Right cardiac atrium (tissue), 5 donors: ENCODE results near the gene MLIP. TPM values are rescaled to one million over a fixed set of nuclear protein-coding genes. Genes with fewer than 3 reads are reported as not detected.

ENCODE experiments used
- ATAC-seq, 2 donors: fragments of 200-7000 bp; cut with Tn5 transposase; one replicate each; pipeline versions ENCODE4 v1.8.0 to v1.9.1; 2020; ENCODE audit warnings: moderate library complexity in 2 of 2, mild to moderate bottlenecking in 1 of 2
- DNase-seq, 3 donors: peaks; one replicate each; pipeline ENCODE4 v3.0.0-alpha.2; 2020
- H3K27ac ChIP-seq: one replicate; pipeline ENCODE4 v1.5.1; 2013; ENCODE audit warnings: mild to moderate bottlenecking, low read length, control low read depth, moderate library complexity
- H3K27me3 ChIP-seq: one replicate; pipeline ENCODE4 v1.6.1; 2013; ENCODE audit not compliant: control insufficient read depth, insufficient read depth
- H3K4me1 ChIP-seq: one replicate; pipeline ENCODE4 v1.6.1; 2013; ENCODE audit warnings: low read length; ENCODE audit not compliant: control insufficient read depth, insufficient read depth
- H3K4me3 ChIP-seq: one replicate; pipeline ENCODE4 v1.5.1; 2013; ENCODE audit warnings: low read length, control low read depth
- H3K9me3 ChIP-seq: one replicate; pipeline ENCODE4 v1.6.1; 2013; ENCODE audit warnings: low read length; ENCODE audit not compliant: control insufficient read depth
- WGBS: extraction: QIAGEN DNeasy Blood & Tissue Kit; methylation state at CpG from one replicate; pipeline ENCODE4 v1.1.7; 2013; 5-methylcytosine and 5-hydroxymethylcytosine counted together
- intact Hi-C, 4 donors: fragments of 100-400 bp; cut with DNase I; formaldehyde crosslinking; loops; one replicate each; pipeline versions ENCODE4 v1.11.0 to v1.14.0; 2022 to 2023
- polyA plus RNA-seq: library from polyadenylated mRNA; stranded (reverse); fragments of 200-250 nt; gene quantifications from one replicate; pipeline ENCODE4 v1.2.3, GENCODE V29; 2013
- total RNA-seq, 4 donors: library from RNA; stranded (reverse); fragmentation: NEBNext Ultra II Directional; extraction: Animal tissue kit (Norgen Biotek cat#: 25700); gene quantifications; one replicate each; pipeline ENCODE4 v1.2.1, GENCODE V29; 2021
- donor health status: healthy with polysubstance abuse.
- donor health status: DM: no; HTN: yes; CAD: no.
- donor health status: DM: no; HTN: no; CAD: no.
- donor health status: DM: no; HTN: yes; CAD: no; lungs with severe emphysema.
- donor health status: DM: yes; HTN: yes; CAD: no.

The MLIP gene
- total and polyA plus RNA-seq, 5 donors, result 154 to 336 (median 291) TPM

DNA sequence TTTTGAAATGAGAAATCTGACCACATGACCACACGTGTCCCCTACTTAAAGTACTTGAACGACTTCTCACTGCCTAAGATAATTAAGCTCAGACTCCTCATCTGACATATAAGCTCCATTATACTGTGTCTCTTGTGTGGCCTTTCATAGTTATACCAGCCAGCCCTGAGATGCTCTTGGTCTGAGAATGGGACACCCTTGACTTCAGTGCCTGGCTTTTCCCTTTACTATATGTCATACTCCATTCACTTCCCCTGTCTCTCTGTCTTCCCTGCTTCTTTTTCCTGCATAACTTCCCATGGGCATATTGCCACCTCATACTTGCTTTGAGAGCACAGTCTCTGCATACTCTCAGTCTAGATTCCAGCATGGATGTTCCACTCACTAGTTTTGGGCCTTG, 143.6 kb downstream of the MLIP start:
- H3K9me3 ChIP-seq, result no peaks in the 10 kb centered on the region
- DNase-seq (no peak), ATAC-seq (peak in 1 of 2 donors; percentile 29)
- peak overlapping the region; percentile 77 for H3K27ac ChIP-seq
- WGBS, result 61% methylated on average over 2 of the region's 2 CpGs
- intact Hi-C loops, result no loop called here
- H3K4me3 ChIP-seq, result no peak overlapping the region
- no peaks in the 10 kb centered on the region for H3K27me3 ChIP-seq
- peaks cover 5% of the 10 kb centered on the region for H3K4me1 ChIP-seq

DNA sequence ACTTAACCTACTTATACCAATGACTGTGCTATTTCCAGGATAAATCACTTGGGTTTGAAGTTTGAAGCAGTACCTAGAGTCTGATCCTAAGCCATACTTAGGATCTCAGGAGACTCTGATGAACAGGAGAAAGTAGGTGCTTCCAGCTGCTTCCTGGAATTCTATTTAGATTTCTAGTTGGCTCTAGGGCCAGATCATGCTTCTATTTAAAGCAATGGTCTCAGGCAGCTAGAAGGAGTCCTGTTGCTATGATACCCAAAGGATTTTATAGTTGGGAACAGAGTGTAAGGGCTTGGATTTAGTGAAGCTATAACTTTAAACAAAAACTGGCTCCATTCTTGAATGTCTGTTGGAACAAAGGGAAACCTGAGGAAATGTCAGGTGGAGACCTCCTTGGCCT, 144.6 kb downstream of the MLIP start:
- H3K9me3 ChIP-seq, result no peaks in the 10 kb centered on the region
- no peaks in the 10 kb centered on the region for H3K27me3 ChIP-seq
- no peak overlapping the region for H3K4me3 ChIP-seq
- intact Hi-C loops, result no loop called here
- ATAC-seq, result peak; percentile 85 to 94
- DNase-seq, result no peak
- H3K4me1 ChIP-seq, result peaks cover 5% of the 10 kb centered on the region
- H3K27ac ChIP-seq, result peak overlapping the region; percentile 88

DNA sequence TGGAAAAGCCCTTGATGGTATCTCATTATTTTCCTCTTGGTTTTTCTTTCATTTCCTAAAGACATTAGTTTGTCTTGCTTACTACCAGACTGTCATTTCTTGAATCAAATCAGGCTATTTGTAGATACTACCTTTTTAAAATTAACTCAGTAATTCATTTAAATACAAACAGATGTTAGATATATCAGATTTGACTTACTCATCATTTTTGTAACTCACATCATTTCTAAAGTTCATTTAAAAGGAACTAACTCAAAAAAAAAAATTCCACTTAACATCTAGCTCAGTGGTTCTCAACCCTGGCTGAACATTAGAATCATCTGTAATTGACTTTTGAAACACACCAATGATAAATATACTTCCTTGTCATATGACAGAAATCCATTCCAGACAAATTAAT, 148.8 kb downstream of the MLIP start:
- Histone ChIP-seq H3K9me3 (no peaks in the 10 kb centered on the region), H3K27ac (no peak overlapping the region), H3K27me3 (no peaks in the 10 kb centered on the region), H3K4me1 (peaks cover 3% of the 10 kb centered on the region), H3K4me3 (no peak overlapping the region)
- DNase-seq (no peak), ATAC-seq (no peak)
- intact Hi-C loops, result loop anchor here in 2 of 4 donors (10.0 kb wide), 1 partner anchor 275 kb away; no protein-coding TSS in a partner anchor

DNA sequence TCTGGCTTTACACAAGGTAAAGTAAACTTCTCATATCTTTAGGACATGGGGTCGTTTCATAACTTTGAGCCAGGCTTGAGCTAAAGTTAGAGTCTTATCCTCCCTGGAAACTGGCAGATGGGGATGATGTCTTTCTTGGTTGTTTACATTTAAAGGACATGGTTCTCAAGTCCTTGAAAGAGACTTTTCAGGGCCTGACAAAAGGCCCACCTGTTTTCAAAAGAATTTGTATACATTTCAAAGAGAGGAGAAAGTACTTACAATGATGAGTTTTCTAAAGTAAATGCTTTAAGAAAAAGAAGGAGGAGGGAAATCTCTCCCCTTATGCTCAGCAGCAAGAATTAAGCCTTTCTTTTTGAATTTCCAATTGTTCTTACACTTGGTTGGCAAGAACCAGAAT, 151.3 kb downstream of the MLIP start:
- Histone ChIP-seq H3K4me1 (no peaks in the 10 kb centered on the region), H3K27me3 (no peaks in the 10 kb centered on the region), H3K27ac (no peak overlapping the region), H3K4me3 (no peak overlapping the region), H3K9me3 (no peaks in the 10 kb centered on the region)
- no peak for ATAC-seq
- 42% methylated on average over 1 of the region's 1 CpG for WGBS
- intact Hi-C loops, result loop anchor here in 2 of 4 donors (10.0 kb wide), 1 partner anchor 278 kb away; no protein-coding TSS in a partner anchor
- DNase-seq, result no peak

DNA sequence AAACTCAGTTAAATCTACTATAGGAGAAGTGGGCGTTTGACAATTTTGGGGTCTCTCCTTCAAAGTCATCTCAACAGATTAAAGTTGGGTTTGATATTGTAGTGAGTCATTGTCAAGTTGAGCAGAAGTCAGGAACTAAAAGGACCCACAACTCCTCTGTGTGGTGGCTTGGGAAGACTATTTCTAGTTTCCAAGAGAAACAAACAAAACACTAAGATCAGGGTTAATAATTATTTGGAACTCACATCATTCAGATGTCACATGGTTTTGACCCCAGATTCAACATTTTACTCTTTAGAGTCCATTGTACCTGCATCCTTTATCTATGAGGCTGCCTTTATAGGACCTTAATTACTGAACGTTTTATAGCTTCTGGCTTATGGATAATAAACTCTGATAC, 151.7 kb downstream of the MLIP start:
- Histone ChIP-seq H3K9me3 (no peaks in the 10 kb centered on the region), H3K4me1 (no peaks in the 10 kb centered on the region), H3K27me3 (no peaks in the 10 kb centered on the region), H3K27ac (no peak overlapping the region), H3K4me3 (no peak overlapping the region)
- ATAC-seq, result no peak
- DNase-seq, result no peak
- WGBS, result 61% methylated on average over 2 of the region's 2 CpGs
- intact Hi-C loops, result loop anchor here in 2 of 4 donors (10.0 kb wide), 1 partner anchor 278 kb away; no protein-coding TSS in a partner anchor

DNA sequence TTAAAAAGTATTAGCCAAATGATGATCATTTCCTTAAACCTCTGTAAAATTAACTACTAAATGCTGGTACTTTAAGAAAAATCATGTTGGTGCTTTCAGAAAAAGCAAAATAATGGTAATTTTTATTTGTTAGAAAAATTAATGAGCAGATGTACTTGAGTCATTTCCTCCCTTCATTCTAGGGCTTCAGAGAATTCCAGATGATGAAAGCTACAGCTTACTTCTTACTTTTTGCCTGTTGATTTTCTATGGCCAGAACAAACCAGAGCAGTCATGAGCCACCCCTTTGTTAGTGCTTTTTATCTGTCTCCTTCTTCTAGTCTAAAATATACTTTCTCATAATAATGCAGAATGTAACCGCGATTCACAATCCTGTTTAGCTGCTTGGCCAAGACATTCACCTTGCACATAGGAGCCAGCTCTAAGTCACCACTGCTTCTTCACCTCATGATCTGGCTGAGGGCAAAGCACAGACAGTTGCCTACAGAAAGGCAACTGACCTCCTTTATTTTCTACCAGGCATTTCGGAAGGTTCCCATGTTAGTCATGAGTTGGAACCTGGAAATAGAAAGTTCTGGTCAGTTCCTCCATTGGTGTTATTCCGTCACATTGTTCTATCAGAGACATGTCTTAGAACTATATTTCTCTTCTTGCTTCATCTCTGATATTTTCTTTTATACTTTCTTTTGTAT, 153.5 kb downstream of the MLIP start:
- no peak for ATAC-seq
- WGBS, result 96% methylated on average over 4 of the region's 4 CpGs
- Histone ChIP-seq H3K9me3 (no peaks in the 10 kb centered on the region), H3K27me3 (no peaks in the 10 kb centered on the region), H3K27ac (no peak overlapping the region), H3K4me1 (no peaks in the 10 kb centered on the region), H3K4me3 (no peak overlapping the region)
- no peak for DNase-seq
- intact Hi-C loops, result loop anchor here in 2 of 4 donors (10.0 kb wide), 1 partner anchor 280 kb away; no protein-coding TSS in a partner anchor

DNA sequence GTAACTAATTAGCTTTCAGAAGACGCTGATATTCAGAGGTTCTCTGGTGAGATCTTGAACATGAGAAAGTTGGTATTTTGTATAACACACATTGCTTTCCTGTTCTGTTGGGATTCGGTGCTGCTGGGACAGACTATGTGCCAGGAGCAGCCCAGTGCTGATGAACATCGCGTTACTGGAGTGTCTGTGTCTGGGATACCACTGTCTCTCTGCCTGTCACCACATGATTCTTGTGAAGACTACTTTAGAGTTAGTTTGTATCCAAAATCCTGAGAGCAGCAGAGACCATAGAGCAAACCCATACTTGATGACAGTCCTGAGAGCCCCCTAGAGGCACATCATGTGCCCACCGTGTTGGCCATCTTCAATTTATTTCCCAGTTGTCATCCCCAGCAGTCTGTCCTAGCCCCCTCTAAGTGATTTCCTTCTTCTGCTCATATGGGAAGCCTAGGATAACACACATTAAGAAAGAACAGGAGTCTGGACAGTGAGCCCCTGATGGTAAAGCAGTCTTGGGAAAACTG, 155.2 kb downstream of the MLIP start:
- peak in 1 of 3 donors; percentile 45 for DNase-seq

DNA sequence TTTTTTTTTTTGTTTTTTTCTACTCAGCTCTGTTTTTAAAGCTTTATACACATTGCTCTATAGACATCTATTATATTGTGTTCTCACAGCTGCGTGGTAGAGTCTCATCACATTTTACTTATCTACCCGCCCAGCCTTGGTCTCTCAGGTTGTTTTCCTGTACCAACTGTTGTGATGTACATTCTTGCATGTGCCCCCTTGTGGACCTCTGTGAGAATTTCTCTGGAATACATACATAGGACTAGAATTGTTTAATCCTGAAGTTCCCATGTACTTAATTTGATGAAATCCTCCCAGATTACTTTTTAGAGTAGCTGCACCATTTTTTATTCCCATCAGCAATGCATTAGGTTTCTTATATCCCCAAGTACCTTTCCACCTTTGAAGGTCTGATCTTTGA, 156.6 kb downstream of the MLIP start:
- intact Hi-C loops, result loop anchor here in 2 of 4 donors (10.0 kb wide), 1 partner anchor 283 kb away; no protein-coding TSS in a partner anchor
- no peaks in the 10 kb centered on the region for H3K4me1 ChIP-seq
- H3K27me3 ChIP-seq, result no peaks in the 10 kb centered on the region
- ATAC-seq (peak in 1 of 2 donors; percentile 33), DNase-seq (no peak)
- H3K27ac ChIP-seq, result no peak overlapping the region
- no peak overlapping the region for H3K4me3 ChIP-seq
- WGBS, result 60% methylated on average over 2 of the region's 2 CpGs
- H3K9me3 ChIP-seq, result no peaks in the 10 kb centered on the region

More for the DNA sequence above, 155.2 kb downstream of the MLIP start:
- peak; percentile 69 to 91 for ATAC-seq
- Histone ChIP-seq H3K27ac (no peak overlapping the region), H3K9me3 (no peaks in the 10 kb centered on the region), H3K27me3 (no peaks in the 10 kb centered on the region), H3K4me3 (no peak overlapping the region), H3K4me1 (no peaks in the 10 kb centered on the region)
- WGBS, result 52% methylated on average over 5 of the region's 5 CpGs
- intact Hi-C loops, result loop anchor here in 2 of 4 donors (10.0 kb wide), 1 partner anchor 282 kb away; no protein-coding TSS in a partner anchor

DNA sequence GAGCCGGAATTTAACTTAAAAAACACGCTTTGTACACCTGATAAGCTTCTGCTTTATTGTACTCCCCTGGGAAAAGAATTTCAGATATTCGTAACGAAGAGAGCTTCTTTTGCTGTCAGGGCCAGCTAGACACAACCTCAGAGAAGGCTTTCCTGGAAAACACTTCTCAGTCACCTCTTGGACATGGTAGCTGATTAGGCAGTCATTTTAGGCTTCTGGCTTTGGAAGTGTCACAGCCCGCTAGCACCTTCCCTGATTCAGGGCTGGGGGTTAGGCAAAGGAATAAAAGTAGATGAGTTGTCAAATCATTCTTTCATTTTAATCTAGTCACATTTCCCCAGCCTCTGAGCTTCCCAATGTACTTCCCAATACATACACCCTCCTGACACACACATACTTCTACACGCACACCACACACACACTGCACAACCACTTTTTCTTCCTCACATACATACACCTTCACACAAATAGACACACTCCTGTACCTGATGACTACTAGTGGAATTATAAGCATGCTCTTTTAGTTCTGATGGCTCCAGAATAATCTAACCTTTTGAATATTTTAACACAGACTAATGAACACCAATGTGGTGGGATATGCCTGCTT, 162.1 kb downstream of the MLIP start:
- no peak overlapping the region for H3K27ac ChIP-seq
- no peaks in the 10 kb centered on the region for H3K9me3 ChIP-seq
- ATAC-seq (peak; percentile 48 to 61), DNase-seq (no peak)
- H3K4me3 ChIP-seq, result no peak overlapping the region
- intact Hi-C loops, result no loop called here
- no peaks in the 10 kb centered on the region for H3K4me1 ChIP-seq
- no peaks in the 10 kb centered on the region for H3K27me3 ChIP-seq
- WGBS, result 69% methylated on average over 6 of the region's 6 CpGs

DNA sequence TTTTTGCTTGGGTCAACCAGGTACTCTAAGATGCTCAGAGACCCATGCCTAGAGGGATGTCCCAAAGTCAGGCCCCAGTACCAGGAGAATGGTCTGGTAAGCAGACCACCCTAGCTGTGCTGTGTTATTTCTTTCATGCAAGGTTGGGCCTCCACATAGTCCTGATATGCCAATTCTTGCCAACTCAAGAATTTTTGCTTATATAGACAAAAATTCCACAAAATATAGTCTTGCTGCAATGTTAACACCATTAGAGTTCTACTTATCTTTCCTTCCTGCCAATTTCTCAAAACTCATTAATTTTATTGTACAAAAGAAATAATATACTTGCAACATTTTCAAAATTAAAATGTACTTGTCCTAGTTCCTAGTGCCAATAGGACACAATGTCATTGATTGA, 163.1 kb downstream of the MLIP start:
- no peaks in the 10 kb centered on the region for H3K4me1 ChIP-seq
- ATAC-seq, result peak; percentile 31 to 42

DNA sequence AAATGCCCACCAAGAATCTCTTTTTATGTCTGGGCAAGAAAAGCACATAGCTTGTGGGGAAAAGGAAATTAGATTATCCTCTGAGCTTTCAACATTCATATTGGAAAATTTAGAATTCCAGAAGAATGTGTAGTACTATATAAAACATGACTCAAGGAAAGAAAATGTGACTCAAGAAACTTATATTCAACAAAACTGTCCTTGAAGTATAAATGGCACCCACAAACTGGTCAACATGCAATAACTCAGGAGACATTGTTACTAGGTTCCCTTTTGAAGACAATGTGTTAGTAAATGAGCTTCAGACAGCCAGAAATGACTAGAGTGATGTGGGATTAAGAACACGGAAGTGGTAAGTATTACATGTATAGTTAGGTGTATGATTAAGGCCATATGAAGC, 170.9 kb downstream of the MLIP start:
- Histone ChIP-seq H3K27ac (no peak overlapping the region), H3K4me3 (no peak overlapping the region), H3K9me3 (no peaks in the 10 kb centered on the region), H3K27me3 (no peaks in the 10 kb centered on the region), H3K4me1 (no peaks in the 10 kb centered on the region)
- 83% methylated on average over 1 of the region's 1 CpG for WGBS
- intact Hi-C loops, result no loop called here
- DNase-seq, result no peak
- ATAC-seq, result no peak

More for the DNA sequence above, 163.1 kb downstream of the MLIP start:
- H3K27me3 ChIP-seq, result no peaks in the 10 kb centered on the region
- no peak for DNase-seq
- no peaks in the 10 kb centered on the region for H3K9me3 ChIP-seq
- no peak overlapping the region for H3K4me3 ChIP-seq
- intact Hi-C loops, result no loop called here
- no peak overlapping the region for H3K27ac ChIP-seq
